Naive thymus-derived CD4-positive, alpha-beta T cell (primary cell): ENCODE results near the gene VANGL1. TPM values are rescaled to one million over a fixed set of nuclear protein-coding genes. Genes with fewer than 3 reads are reported as not detected.
A peak's percentile ranks its signal among the peaks of the same experiment; 100 is the strongest.

Experiments used
- ATAC-seq: fragments of 150-1000 bp; cut with Tn5 transposase; 2 replicates; pipeline ENCODE4 v1.10.0; 2021; ENCODE audit warnings: mild to moderate bottlenecking, moderate library complexity
- CTCF ChIA-PET: fragments of 350-600 bp; sonication (Branson Sonifier 250); formaldehyde crosslinking; loops from one replicate; lab custom pipeline; 2021; ENCODE audit warnings: antibody characterized with exemption; lab: Charles Lee
- POLR2A ChIA-PET: fragments of 350-600 bp; sonication (Branson Sonifier 250); formaldehyde crosslinking; loops from one replicate; lab custom pipeline; 2021; ENCODE audit warnings: antibody characterized with exemption, inconsistent platforms; lab: Charles Lee
- DNase-seq, 9 donors: peaks; one replicate each; pipeline versions ENCODE4 v3.0.0 to v3.0.0-alpha.2; 2020 to 2022; ENCODE audit warnings: mixed read lengths in 1 of 9
- H3K27ac ChIP-seq: one replicate; pipeline ENCODE4 v1.7.0; 2013; ENCODE audit warnings: mild to moderate bottlenecking, low read depth, low read length, moderate library complexity
- H3K27me3 ChIP-seq, 2 donors: one replicate each; pipeline ENCODE4 v1.7.0; 2013; ENCODE audit warnings: low read length in 2 of 2, mild to moderate bottlenecking in 2 of 2, moderate library complexity in 2 of 2; ENCODE audit not compliant: control insufficient read depth in 2 of 2, insufficient read depth in 2 of 2
- H3K36me3 ChIP-seq, 3 experiments: 1 replicate in 2 of 3; 2 replicates in 1 of 3; pipeline ENCODE4 v1.7.0; 2013; ENCODE audit warnings: low read length in 3 of 3, mild to moderate bottlenecking in 3 of 3, moderate library complexity in 1 of 3; ENCODE audit not compliant: insufficient read depth in 3 of 3, control insufficient read depth in 2 of 3
- H3K4me1 ChIP-seq, 2 donors: one replicate each; pipeline ENCODE4 v1.7.0; 2013; ENCODE audit warnings: low read length in 2 of 2, mild to moderate bottlenecking in 2 of 2, moderate library complexity in 1 of 2; ENCODE audit not compliant: control insufficient read depth in 2 of 2, insufficient read depth in 2 of 2
- H3K4me3 ChIP-seq: 2 replicates; pipeline ENCODE4 v1.7.0; 2013; ENCODE audit warnings: mild to moderate bottlenecking, low read length
- H3K9me3 ChIP-seq, 3 experiments: 1 replicate in 2 of 3; 2 replicates in 1 of 3; pipeline ENCODE4 v1.7.0; 2013; ENCODE audit warnings: low read length in 3 of 3; ENCODE audit not compliant: control insufficient read depth in 2 of 3
- H3K27ac Mint-ChIP-seq, 9 donors: one replicate each; pipeline ENCODE4 v1.8.0; 2020 to 2022; ENCODE audit warnings: mixed read lengths in 9 of 9, mild to moderate bottlenecking in 8 of 9, moderate library complexity in 5 of 9, inconsistent platforms in 2 of 9
- H3K27me3 Mint-ChIP-seq, 5 donors: one replicate each; pipeline ENCODE4 v1.8.0; 2021 to 2022; ENCODE audit warnings: mixed read lengths in 5 of 5, mild to moderate bottlenecking in 1 of 5
- H3K36me3 Mint-ChIP-seq, 5 donors: one replicate each; pipeline ENCODE4 v1.8.0; 2020 to 2022; ENCODE audit warnings: mixed read lengths in 5 of 5, mild to moderate bottlenecking in 3 of 5, inconsistent platforms in 1 of 5
- H3K4me1 Mint-ChIP-seq, 7 donors: one replicate each; pipeline ENCODE4 v1.8.0; 2020 to 2022; ENCODE audit warnings: mixed read lengths in 7 of 7, mild to moderate bottlenecking in 3 of 7, inconsistent platforms in 1 of 7
- H3K4me3 Mint-ChIP-seq, 10 donors: one replicate each; pipeline ENCODE4 v1.8.0; 2020 to 2022; ENCODE audit warnings: mild to moderate bottlenecking in 10 of 10, mixed read lengths in 10 of 10, moderate library complexity in 6 of 10, inconsistent platforms in 2 of 10
- H3K9me3 Mint-ChIP-seq, 11 donors: one replicate each; pipeline ENCODE4 v1.8.0; 2020 to 2022; ENCODE audit warnings: mixed read lengths in 11 of 11, mild to moderate bottlenecking in 4 of 11, inconsistent platforms in 1 of 11, moderate library complexity in 1 of 11
- intact Hi-C, 2 donors: fragments of 100-400 bp; cut with micrococcal nuclease; formaldehyde crosslinking; loops; one replicate each; pipeline ENCODE4 v1.15.1; 2023
- polyA plus RNA-seq, 2 donors: library from polyadenylated mRNA; unstranded; fragments of 300-500 nt; fragmentation: Illumina TruSeq; gene quantifications; one replicate each; pipeline ENCODE4 v1.2.3, GENCODE V29; 2021
- total RNA-seq, 6 experiments: library from RNA in 5 of 6; stranded (reverse) in 5 of 6; gene quantifications; 1 replicate in 5 of 6; 2 replicates in 1 of 6; pipeline ENCODE4 v1.2.3 and lab custom pipeline; 2021 to 2026

Gene VANGL1
- total and polyA plus RNA-seq, 7 experiments from 2014 or later = 0.54 to 13.3 (median 1.5) TPM

DNA sequence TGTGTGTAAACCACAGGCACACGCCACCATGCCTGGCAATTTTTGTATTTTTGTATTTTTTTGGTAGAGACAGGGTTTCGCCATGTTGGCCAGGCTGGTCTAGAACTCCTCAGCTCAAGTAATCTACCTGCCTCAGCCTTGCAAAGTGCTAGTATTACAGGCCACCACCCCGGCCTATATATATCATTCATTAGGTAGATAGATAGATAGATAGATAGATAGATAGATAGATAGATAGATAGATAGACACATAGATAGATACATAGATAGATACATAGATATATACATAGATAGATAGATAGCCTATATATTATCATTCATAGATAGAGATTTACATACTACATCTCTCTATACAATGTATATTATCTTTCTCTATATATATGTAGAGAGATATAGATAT is 46.0 kb downstream of the VANGL1 start:
- Mint-ChIP-seq H3K4me1 (peaks cover 0 to 9% (median 0%) of the 10 kb centered on the region in 7 donors), H3K4me3 (no peak overlapping the region), H3K27ac (no peak overlapping the region), H3K9me3 (no peaks in the 10 kb centered on the region), H3K36me3 (peaks cover 0 to 20% (median 0%) of the 10 kb centered on the region in 5 donors), H3K27me3 (no peaks in the 10 kb centered on the region)
- Histone ChIP-seq H3K36me3 (no peaks in the 10 kb centered on the region), H3K4me1 (no peaks in the 10 kb centered on the region), H3K27ac (no peak overlapping the region), H3K27me3 (no peaks in the 10 kb centered on the region), H3K9me3 (no peaks in the 10 kb centered on the region), H3K4me3 (no peak overlapping the region)
- DNase-seq (no peak), ATAC-seq (no peak)
- POLR2A ChIA-PET = no interaction called here
- CTCF ChIA-PET = interaction anchor here (0.6 kb wide), 1 partner anchor 24 kb away, joined by 3 read pairs; no protein-coding TSS in a partner anchor
- intact Hi-C loops = no loop called here

GRCh38 chr1:115690972-115691371 is 49.2 kb downstream of the VANGL1 start:
- Histone ChIP-seq H3K4me3 (no peak overlapping the region), H3K4me1 (no peaks in the 10 kb centered on the region), H3K27ac (no peak overlapping the region), H3K27me3 (no peaks in the 10 kb centered on the region), H3K36me3 (no peaks in the 10 kb centered on the region), H3K9me3 (no peaks in the 10 kb centered on the region)
- ATAC-seq (no peak), DNase-seq (no peak)
- no peak overlapping the region for H3K4me3 Mint-ChIP-seq
- no peaks in the 10 kb centered on the region for H3K9me3 Mint-ChIP-seq
- ChIA-PET CTCF (no interaction called here), POLR2A (no interaction called here)
- H3K36me3 Mint-ChIP-seq = peaks cover 0 to 5% (median 0%) of the 10 kb centered on the region in 5 donors
- H3K27me3 Mint-ChIP-seq = peaks cover 0 to 4% (median 0%) of the 10 kb centered on the region in 5 donors
- no peak overlapping the region for H3K27ac Mint-ChIP-seq
- intact Hi-C loops = no loop called here
- no peaks in the 10 kb centered on the region for H3K4me1 Mint-ChIP-seq

- Histone ChIP-seq H3K9me3 (no peaks in the 10 kb centered on the region), H3K4me1 (no peaks in the 10 kb centered on the region), H3K36me3 (no peaks in the 10 kb centered on the region), H3K4me3 (no peak overlapping the region), H3K27me3 (no peaks in the 10 kb centered on the region), H3K27ac (no peak overlapping the region)
- ChIA-PET POLR2A (no interaction called here), CTCF (no interaction called here)
- no peak overlapping the region for H3K27ac Mint-ChIP-seq
- ATAC-seq (no peak), DNase-seq (no peak)
- no peak overlapping the region for H3K4me3 Mint-ChIP-seq
- H3K9me3 Mint-ChIP-seq = no peaks in the 10 kb centered on the region
- H3K27me3 Mint-ChIP-seq = peaks cover 0 to 4% (median 0%) of the 10 kb centered on the region in 5 donors
- intact Hi-C loops = no loop called here
- H3K36me3 Mint-ChIP-seq = peaks cover 0 to 5% (median 0%) of the 10 kb centered on the region in 5 donors
- no peaks in the 10 kb centered on the region for H3K4me1 Mint-ChIP-seq
Measured at GRCh38 chr1:115692224-115692623, 50.5 kb downstream of the VANGL1 start.

GRCh38 chr1:115694805-115695204 is 53.0 kb downstream of the VANGL1 start:
- Mint-ChIP-seq H3K27me3 (peaks cover 0 to 15% (median 5%) of the 10 kb centered on the region in 5 donors), H3K9me3 (no peaks in the 10 kb centered on the region), H3K4me3 (no peak overlapping the region), H3K36me3 (peaks cover 0 to 5% (median 0%) of the 10 kb centered on the region in 5 donors), H3K4me1 (no peaks in the 10 kb centered on the region), H3K27ac (no peak overlapping the region)
- intact Hi-C loops = no loop called here
- H3K4me3 ChIP-seq = no peak overlapping the region
- ChIA-PET POLR2A (no interaction called here), CTCF (no interaction called here)
- no peak for ATAC-seq
- no peaks in the 10 kb centered on the region for H3K27me3 ChIP-seq
- no peak overlapping the region for H3K27ac ChIP-seq
- H3K9me3 ChIP-seq = no peaks in the 10 kb centered on the region
- H3K36me3 ChIP-seq = no peaks in the 10 kb centered on the region
- no peak for DNase-seq
- no peaks in the 10 kb centered on the region for H3K4me1 ChIP-seq

DNA sequence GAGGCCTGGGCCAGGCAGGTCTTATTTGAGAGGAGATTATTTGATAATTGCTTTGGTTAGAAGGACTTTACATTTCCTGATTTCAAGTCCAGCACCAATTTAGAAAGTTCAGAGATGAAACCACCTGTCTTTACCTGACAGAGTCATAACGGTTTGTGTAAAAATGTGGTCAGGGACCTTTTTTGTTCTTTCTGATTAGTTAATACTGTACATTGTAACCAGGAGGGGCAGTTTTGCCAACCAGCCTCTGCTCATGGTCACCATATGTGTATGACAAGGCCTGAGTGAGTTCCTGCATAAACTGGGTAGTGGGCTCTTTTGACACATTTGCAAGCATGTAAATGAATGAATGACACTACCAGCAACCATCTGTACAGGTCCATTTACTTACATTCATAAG is 55.8 kb downstream of the VANGL1 start:
- Histone ChIP-seq H3K27ac (no peak overlapping the region), H3K36me3 (no peaks in the 10 kb centered on the region), H3K9me3 (no peaks in the 10 kb centered on the region), H3K4me1 (no peaks in the 10 kb centered on the region), H3K4me3 (no peak overlapping the region), H3K27me3 (no peaks in the 10 kb centered on the region)
- no peaks in the 10 kb centered on the region for H3K9me3 Mint-ChIP-seq
- DNase-seq (no peak), ATAC-seq (no peak)
- no peak overlapping the region for H3K4me3 Mint-ChIP-seq
- peaks cover 0 to 3% (median 0%) of the 10 kb centered on the region in 5 donors for H3K36me3 Mint-ChIP-seq
- peaks cover 0 to 32% (median 10%) of the 10 kb centered on the region in 5 donors for H3K27me3 Mint-ChIP-seq
- intact Hi-C loops = no loop called here
- H3K4me1 Mint-ChIP-seq = no peaks in the 10 kb centered on the region
- CTCF ChIA-PET = no interaction called here
- H3K27ac Mint-ChIP-seq = no peak overlapping the region
- POLR2A ChIA-PET = no interaction called here

GRCh38 chr1:115701090-115701489 is 59.3 kb downstream of the VANGL1 start:
- POLR2A ChIA-PET = no interaction called here
- Mint-ChIP-seq H3K36me3 (no peaks in the 10 kb centered on the region), H3K27ac (peak overlapping the region in 1 of 9 donors; percentile 53), H3K27me3 (peaks cover 0 to 34% (median 10%) of the 10 kb centered on the region in 5 donors), H3K4me3 (no peak overlapping the region), H3K4me1 (no peaks in the 10 kb centered on the region), H3K9me3 (no peaks in the 10 kb centered on the region)
- Histone ChIP-seq H3K9me3 (no peaks in the 10 kb centered on the region), H3K27me3 (no peaks in the 10 kb centered on the region), H3K4me1 (no peaks in the 10 kb centered on the region), H3K27ac (no peak overlapping the region), H3K4me3 (no peak overlapping the region), H3K36me3 (no peaks in the 10 kb centered on the region)
- no peak for DNase-seq
- no peak for ATAC-seq
- CTCF ChIA-PET = no interaction called here
- intact Hi-C loops = no loop called here

DNA sequence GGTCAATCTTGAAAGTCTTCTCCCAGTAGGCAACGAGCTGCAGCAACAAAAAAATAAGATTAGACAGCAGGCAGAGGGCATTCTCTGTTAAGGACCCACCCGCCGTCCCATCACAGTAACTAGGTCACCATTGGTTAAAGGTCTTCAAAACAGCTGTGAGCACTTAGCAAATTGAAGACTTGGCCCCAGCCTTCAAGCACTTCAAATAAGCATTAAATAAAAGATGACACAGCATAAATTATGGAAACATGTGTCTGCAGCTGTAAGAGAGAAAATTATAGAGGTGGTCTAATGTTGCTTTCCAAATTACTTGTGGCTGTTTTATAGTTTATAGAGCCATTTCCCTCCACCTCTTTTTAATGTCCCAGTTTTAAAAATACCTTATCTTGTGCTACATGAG is 61.2 kb downstream of the VANGL1 start:
- H3K9me3 Mint-ChIP-seq = no peaks in the 10 kb centered on the region
- ATAC-seq = no peak
- no peaks in the 10 kb centered on the region for H3K36me3 Mint-ChIP-seq
- no peak overlapping the region for H3K27ac Mint-ChIP-seq
- intact Hi-C loops = no loop called here
- H3K27me3 Mint-ChIP-seq = peaks cover 0 to 33% (median 14%) of the 10 kb centered on the region in 5 donors
- no peaks in the 10 kb centered on the region for H3K4me1 Mint-ChIP-seq
- no peak for DNase-seq
- CTCF ChIA-PET = no interaction called here
- Histone ChIP-seq H3K27ac (no peak overlapping the region), H3K9me3 (no peaks in the 10 kb centered on the region), H3K4me1 (no peaks in the 10 kb centered on the region), H3K36me3 (no peaks in the 10 kb centered on the region), H3K4me3 (no peak overlapping the region), H3K27me3 (no peaks in the 10 kb centered on the region)
- no peak overlapping the region for H3K4me3 Mint-ChIP-seq
- POLR2A ChIA-PET = no interaction called here
